Hematopoietic multipotent progenitor cell treated with erythropoietin and hydrocortisone succinate and interleukin-3 and kit ligand, for 4 days (in vitro differentiated cells): ENCODE measurements around the gene BAD.

ENCODE experiments used
- DNase-seq: peaks from one replicate; pipeline ENCODE4 v3.0.0-alpha.2; 2015

BAD gene

GRCh38 chr11:64241491-64242374 lies 42.7 kb downstream of the BAD start:
- peak; percentile 100 for DNase-seq

- no peak for DNase-seq
Observed at GRCh38 chr11:64241241-64241490, 43.3 kb downstream of the BAD start.

GRCh38 chr11:64240435-64241240 lies 43.8 kb downstream of the BAD start, which contains the start of gene FKBP2:
Gene FKBP2 (plus strand): TSS chr11:64241095. CDS start chr11:64242388, 1,293 bp downstream.
- peak; percentile 99 for DNase-seq

GRCh38 chr11:64239662-64240434 lies 44.6 kb downstream of the BAD start:
- peak; percentile 63 for DNase-seq

GRCh38 chr11:64238999-64239398 lies 45.5 kb downstream of the BAD start:
- peak; percentile 38 for DNase-seq

- no peak for DNase-seq
Observed at GRCh38 chr11:64238076-64238475, 46.4 kb downstream of the BAD start.

- DNase-seq = no peak
Observed at GRCh38 chr11:64237484-64237951, 46.9 kb downstream of the BAD start.

GRCh38 chr11:64235437-64236161 lies 48.9 kb downstream of the BAD start:
- DNase-seq = no peak

GRCh38 chr11:64234647-64235379 lies 49.7 kb downstream of the BAD start:
- peak; percentile 78 for DNase-seq

- DNase-seq = peak; percentile 79
Observed at GRCh38 chr11:64233913-64234586, 50.4 kb downstream of the BAD start, which contains the start of gene VEGFB. Gene VEGFB (plus strand): TSS chr11:64234584. CDS start chr11:64234834, 250 bp downstream.

- DNase-seq = no peak
Observed at GRCh38 chr11:64232967-64233315, 51.5 kb downstream of the BAD start.

GRCh38 chr11:64232182-64232966 lies 52.1 kb downstream of the BAD start:
- DNase-seq = no peak

GRCh38 chr11:64231546-64231945 lies 52.9 kb downstream of the BAD start:
- DNase-seq = peak; percentile 44

GRCh38 chr11:64230985-64231365 lies 53.5 kb downstream of the BAD start:
- peak; percentile 72 for DNase-seq

- DNase-seq = peak; percentile 98
Observed at GRCh38 chr11:64230171-64230984, 54.1 kb downstream of the BAD start, which contains the start of gene DNAJC4. Gene DNAJC4 (plus strand): TSS chr11:64230548. CDS start chr11:64230855, 307 bp downstream.

GRCh38 chr11:64229744-64230170 lies 54.7 kb downstream of the BAD start:
- DNase-seq = no peak

- no peak for DNase-seq
Observed at GRCh38 chr11:64229090-64229743, 55.2 kb downstream of the BAD start.

- no peak for DNase-seq
Observed at GRCh38 chr11:64227405-64227956, 57.0 kb downstream of the BAD start.
